ENCODE data around the gene GBP5.
"Not testable (repeated sequence)": the region's sequence is repeated elsewhere in the genome, so short reads cannot be mapped to it uniquely, and the experiment has no call there.

The GBP5 gene

GRCh38 chr1:89272269-89273041 lies at the start of gene GBP5:
Gene GBP5, minus strand, starts transcription at chr1:89272860. Its CDS starts 3,305 bp downstream, at chr1:89269555.
- not testable (repeated sequence) for DNase-seq

- DNase-seq: no peak
These were observed 49.7 kb upstream of the GBP5 start for GRCh38 chr1:89322402-89322801.

- no peak for DNase-seq
These were observed 39.9 kb upstream of the GBP5 start for GRCh38 chr1:89312572-89312971.

- no peak for DNase-seq
These were observed 39.1 kb upstream of the GBP5 start for GRCh38 chr1:89311757-89312156.

- no peak for DNase-seq
These were observed 38.3 kb upstream of the GBP5 start for GRCh38 chr1:89310976-89311375.

GRCh38 chr1:89310505-89310904 lies 37.8 kb upstream of the GBP5 start:
- no peak for DNase-seq

GRCh38 chr1:89309828-89310227 lies 37.2 kb upstream of the GBP5 start:
- DNase-seq: no peak

GRCh38 chr1:89306273-89306672 lies 33.6 kb upstream of the GBP5 start:
- no peak for DNase-seq

GRCh38 chr1:89305493-89305892 lies 32.8 kb upstream of the GBP5 start:
- DNase-seq: no peak

- no peak for DNase-seq
These were observed 32.0 kb upstream of the GBP5 start for GRCh38 chr1:89304572-89305230.

- DNase-seq: no peak
These were observed 30.2 kb upstream of the GBP5 start for GRCh38 chr1:89302697-89303332.

- not testable (repeated sequence) for DNase-seq
These were observed 27.2 kb upstream of the GBP5 start for GRCh38 chr1:89299739-89300463.

GRCh38 chr1:89298461-89298860 lies 25.8 kb upstream of the GBP5 start:
- DNase-seq: no peak

- no peak for DNase-seq
These were observed 22.5 kb upstream of the GBP5 start for GRCh38 chr1:89295187-89295586.

GRCh38 chr1:89291276-89291675 lies 18.6 kb upstream of the GBP5 start:
- no peak for DNase-seq

GRCh38 chr1:89288051-89288340 lies 15.3 kb upstream of the GBP5 start:
- DNase-seq: no peak

GRCh38 chr1:89287181-89288050 lies 14.8 kb upstream of the GBP5 start:
- DNase-seq: no peak

- no peak for DNase-seq
These were observed 14.0 kb upstream of the GBP5 start for GRCh38 chr1:89286549-89287180.

- DNase-seq: no peak
These were observed 13.2 kb upstream of the GBP5 start for GRCh38 chr1:89285745-89286380.

GRCh38 chr1:89284078-89284763 lies 11.6 kb upstream of the GBP5 start:
- not testable (repeated sequence) for DNase-seq

- no peak for DNase-seq
These were observed 8.1 kb upstream of the GBP5 start for GRCh38 chr1:89280766-89281165.
